Measurements from ENCODE around the gene JAZF1. TPM values are rescaled to one million over a fixed set of nuclear protein-coding genes. Genes with fewer than 3 reads are reported as not detected.

Gene JAZF1
- total and polyA plus RNA-seq, 9 of the 15 experiments (the other 6 are each of a cell fraction or from before 2014, with no cell fraction given): 0.04 to 0.64 (median 0.11) TPM; not detected in 3

DNA sequence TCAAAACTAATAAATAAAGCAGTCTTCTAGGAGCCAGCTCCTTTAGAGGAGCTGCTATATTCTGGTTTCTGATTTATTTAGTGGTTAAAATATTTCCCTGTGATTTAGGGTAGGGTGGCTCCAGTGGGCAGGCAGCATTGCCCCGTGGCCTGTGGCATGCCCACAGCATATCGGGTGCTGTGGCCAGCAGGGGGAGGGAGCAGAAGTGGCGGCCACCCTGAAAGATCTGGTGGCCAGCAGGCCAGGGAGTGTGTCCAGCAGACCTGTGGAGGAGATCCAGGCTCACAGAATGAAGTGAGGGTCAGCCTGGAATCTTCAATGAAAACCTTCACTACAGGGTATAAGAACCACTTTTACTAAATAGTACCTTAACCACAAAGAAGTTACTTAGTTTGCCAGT is 251.5 kb downstream of the JAZF1 start:
- no peaks in the 10 kb centered on the region for H3K4me1 ChIP-seq (replicated peaks in 1 of 2; ENCODE audit: control insufficient read depth in 2 of 2, insufficient read depth in 2 of 2, low read length in 2 of 2)
- POLR2A ChIA-PET: interaction anchor here (0.8 to 1.2 kb wide), 2 partner anchors 10 to 18 kb away, joined by 4 read pairs; no protein-coding TSS in a partner anchor
- ATAC-seq: no peak
- H2AFZ ChIP-seq (ENCODE audit: low read depth, low read length): no peak overlapping the region
- H3K27ac ChIP-seq (ENCODE audit: extremely low read depth, low read depth, low read length): no peak overlapping the region
- WGBS (ENCODE audit: insufficient coverage, low coverage, missing lambda C conversion rate): 0% methylated on average over 3 of the region's 3 CpGs
- H4K20me1 ChIP-seq (replicated peaks; ENCODE audit: control insufficient read depth, insufficient read depth, low read length): no peaks in the 10 kb centered on the region
- no peaks in the 10 kb centered on the region for H3K9me3 ChIP-seq (replicated peaks; ENCODE audit: control insufficient read depth, insufficient read depth, low read depth, low read length)
- no peaks in the 10 kb centered on the region for H3K9me1 ChIP-seq (ENCODE audit: control insufficient read depth, insufficient read depth, low read length)
- no peak for DNase-seq (ENCODE audit: extremely low read depth in 1 of 4, low spot score in 3 of 4)
- no peak for FAIRE-seq
- BruUV-seq (replicated peaks): no TSS peak
- no peak overlapping the region for H3K4me2 ChIP-seq (ENCODE audit: insufficient read depth, low read length)
- in situ Hi-C loops (cut with MboI) (no loop called here), intact Hi-C loops (cut with micrococcal nuclease) (loop anchor here (5.0 to 10.0 kb wide), 2 partner anchors 163 to 184 kb away; partner anchors contain the start of gene TAX1BP1)
- peaks cover 4 to 7% of the 10 kb centered on the region in 2 experiments; a peak in 3 of 5 replicates for H3K27me3 ChIP-seq (ENCODE audit: control insufficient read depth in 2 of 2, insufficient read depth in 2 of 2, low read length in 2 of 2)
- H3K79me2 ChIP-seq (ENCODE audit: control insufficient read depth, insufficient read depth, low read length): no peaks in the 10 kb centered on the region
- no peak overlapping the region for H3K9ac ChIP-seq (ENCODE audit: insufficient read depth in 1 of 2, low read depth in 2 of 2, low read length in 2 of 2)
- CTCF ChIA-PET (ENCODE audit: low intra/inter-chr PET ratio): no interaction called here
- no peak overlapping the region for H3K4me3 ChIP-seq
- H3K36me3 ChIP-seq (ENCODE audit: control insufficient read depth, insufficient read depth, low read length): no peaks in the 10 kb centered on the region
- no peak for TF ChIP-seq RFX1 (IDR thresholded peaks at IDR 0.05)
- no peak for TF ChIP-seq ZNF253 (CRISPR knock-in tag; conservative IDR thresholded peaks at IDR 0.05)
- no peak for TF ChIP-seq SIX5 (IDR thresholded peaks at IDR 0.05; ENCODE audit: borderline replicate concordance in 1 of 2, insufficient read depth in 1 of 2, low read depth in 1 of 2, low read length in 2 of 2)
- TF ChIP-seq, protein P1, sequence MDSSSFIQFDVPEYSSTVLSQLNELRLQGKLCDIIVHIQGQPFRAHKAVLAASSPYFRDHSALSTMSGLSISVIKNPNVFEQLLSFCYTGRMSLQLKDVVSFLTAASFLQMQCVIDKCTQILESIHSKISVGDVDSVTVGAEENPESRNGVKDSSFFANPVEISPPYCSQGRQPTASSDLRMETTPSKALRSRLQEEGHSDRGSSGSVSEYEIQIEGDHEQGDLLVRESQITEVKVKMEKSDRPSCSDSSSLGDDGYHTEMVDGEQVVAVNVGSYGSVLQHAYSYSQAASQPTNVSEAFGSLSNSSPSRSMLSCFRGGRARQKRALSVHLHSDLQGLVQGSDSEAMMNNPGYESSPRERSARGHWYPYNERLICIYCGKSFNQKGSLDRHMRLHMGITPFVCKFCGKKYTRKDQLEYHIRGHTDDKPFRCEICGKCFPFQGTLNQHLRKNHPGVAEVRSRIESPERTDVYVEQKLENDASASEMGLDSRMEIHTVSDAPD (CRISPR knock-in tag; IDR thresholded peaks at IDR 0.05): no peak
- TF ChIP-seq, protein P2, sequence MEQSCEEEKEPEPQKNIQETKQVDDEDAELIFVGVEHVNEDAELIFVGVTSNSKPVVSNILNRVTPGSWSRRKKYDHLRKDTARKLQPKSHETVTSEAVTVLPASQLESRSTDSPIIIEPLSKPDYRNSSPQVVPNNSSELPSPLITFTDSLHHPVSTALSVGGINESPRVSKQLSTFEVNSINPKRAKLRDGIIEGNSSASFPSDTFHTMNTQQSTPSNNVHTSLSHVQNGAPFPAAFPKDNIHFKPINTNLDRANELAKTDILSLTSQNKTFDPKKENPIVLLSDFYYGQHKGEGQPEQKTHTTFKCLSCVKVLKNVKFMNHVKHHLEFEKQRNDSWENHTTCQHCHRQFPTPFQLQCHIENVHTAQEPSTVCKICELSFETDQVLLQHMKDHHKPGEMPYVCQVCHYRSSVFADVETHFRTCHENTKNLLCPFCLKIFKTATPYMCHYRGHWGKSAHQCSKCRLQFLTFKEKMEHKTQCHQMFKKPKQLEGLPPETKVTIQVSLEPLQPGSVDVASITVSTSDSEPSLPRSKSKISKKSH (CRISPR knock-in tag; IDR thresholded peaks at IDR 0.05): no peak
- no peak for TF ChIP-seq ZNF316 (IDR thresholded peaks at IDR 0.05)
- no peak for TF ChIP-seq ZNF232 (CRISPR knock-in tag; IDR thresholded peaks at IDR 0.05)
- no peak for TF ChIP-seq ZNF23 (CRISPR knock-in tag; IDR thresholded peaks at IDR 0.05)
- TF ChIP-seq GTF2F1 (IDR thresholded peaks at IDR 0.05; ENCODE audit: low read depth, low read length): no peak
- no peak for TF ChIP-seq KHSRP (IDR thresholded peaks at IDR 0.05)
- no peak for TF ChIP-seq SAFB (IDR thresholded peaks at IDR 0.05; ENCODE audit: borderline replicate concordance, low read depth, low read length)
- TF ChIP-seq HNRNPH1 (optimal IDR thresholded peaks at IDR 0.05; ENCODE audit: low read depth, low read length): no peak
- no peak for TF ChIP-seq MCM7 (IDR thresholded peaks at IDR 0.05)
- TF ChIP-seq FOXK1 (CRISPR knock-in tag; IDR thresholded peaks at IDR 0.05; ENCODE audit: borderline replicate concordance): no peak
- no peak for TF ChIP-seq EWSR1 (IDR thresholded peaks at IDR 0.05; ENCODE audit: borderline replicate concordance, low read depth, partially characterized antibody)

Data from K562 (cell line).